Omental fat pad (tissue), 4 donors: ENCODE data around the gene NEK7. TPM values are rescaled to one million over a fixed set of nuclear protein-coding genes. Genes with fewer than 3 reads are reported as not detected.

Experiments
- ATAC-seq: fragments of 150-250 bp; one replicate; pipeline ENCODE4 v1.9.1; 2016; ENCODE audit warnings: mild to moderate bottlenecking, moderate library complexity; ENCODE audit not compliant: low FRiP score
- DNase-seq: peaks from one replicate; pipeline ENCODE4 v3.0.0-alpha.2; 2019; ENCODE audit warnings: low spot score
- total RNA-seq, 4 donors: library from RNA; depleted of rRNA; stranded (reverse); fragments of >200 nt; gene quantifications; one replicate each; pipeline ENCODE4 v1.1.0, GENCODE V29; 2016
- TF ChIP-seq, protein P1 (sequence below), 3 donors: fragments of 450-650 bp; IDR thresholded peaks; one replicate each; pipeline ENCODE4 v1.5.1; 2016 to 2017; ENCODE audit warnings: antibody characterized with exemption in 3 of 3, mild to moderate bottlenecking in 3 of 3, moderate library complexity in 2 of 3

NEK7 gene
- total RNA-seq, 4 donors from 2014 or later, result 75.0 to 115 (median 89.9) TPM

DNA sequence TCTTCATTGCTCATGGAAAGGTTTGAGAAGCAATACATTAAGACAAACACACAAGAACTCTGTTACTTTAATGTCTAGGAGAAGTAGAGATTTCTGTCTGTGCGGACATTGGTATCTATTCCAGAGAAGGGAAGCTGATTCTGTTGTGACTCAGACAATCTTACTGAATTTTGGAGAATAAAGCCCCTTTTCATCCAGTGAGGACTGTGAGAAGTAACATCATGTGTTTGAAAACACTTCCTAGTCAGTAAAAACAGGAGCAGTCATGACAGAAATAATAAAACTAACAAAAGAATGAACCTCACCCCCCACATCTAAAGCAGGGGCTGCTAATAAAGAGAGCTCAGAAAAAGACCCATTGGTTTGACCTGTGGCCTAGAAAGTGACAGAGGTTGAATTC lies 46.6 kb downstream of the NEK7 start:
- TF ChIP-seq, protein P1, sequence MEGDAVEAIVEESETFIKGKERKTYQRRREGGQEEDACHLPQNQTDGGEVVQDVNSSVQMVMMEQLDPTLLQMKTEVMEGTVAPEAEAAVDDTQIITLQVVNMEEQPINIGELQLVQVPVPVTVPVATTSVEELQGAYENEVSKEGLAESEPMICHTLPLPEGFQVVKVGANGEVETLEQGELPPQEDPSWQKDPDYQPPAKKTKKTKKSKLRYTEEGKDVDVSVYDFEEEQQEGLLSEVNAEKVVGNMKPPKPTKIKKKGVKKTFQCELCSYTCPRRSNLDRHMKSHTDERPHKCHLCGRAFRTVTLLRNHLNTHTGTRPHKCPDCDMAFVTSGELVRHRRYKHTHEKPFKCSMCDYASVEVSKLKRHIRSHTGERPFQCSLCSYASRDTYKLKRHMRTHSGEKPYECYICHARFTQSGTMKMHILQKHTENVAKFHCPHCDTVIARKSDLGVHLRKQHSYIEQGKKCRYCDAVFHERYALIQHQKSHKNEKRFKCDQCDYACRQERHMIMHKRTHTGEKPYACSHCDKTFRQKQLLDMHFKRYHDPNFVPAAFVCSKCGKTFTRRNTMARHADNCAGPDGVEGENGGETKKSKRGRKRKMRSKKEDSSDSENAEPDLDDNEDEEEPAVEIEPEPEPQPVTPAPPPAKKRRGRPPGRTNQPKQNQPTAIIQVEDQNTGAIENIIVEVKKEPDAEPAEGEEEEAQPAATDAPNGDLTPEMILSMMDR (IDR thresholded peaks at IDR 0.05), result no peak
- ATAC-seq (no peak), DNase-seq (no peak)

DNA sequence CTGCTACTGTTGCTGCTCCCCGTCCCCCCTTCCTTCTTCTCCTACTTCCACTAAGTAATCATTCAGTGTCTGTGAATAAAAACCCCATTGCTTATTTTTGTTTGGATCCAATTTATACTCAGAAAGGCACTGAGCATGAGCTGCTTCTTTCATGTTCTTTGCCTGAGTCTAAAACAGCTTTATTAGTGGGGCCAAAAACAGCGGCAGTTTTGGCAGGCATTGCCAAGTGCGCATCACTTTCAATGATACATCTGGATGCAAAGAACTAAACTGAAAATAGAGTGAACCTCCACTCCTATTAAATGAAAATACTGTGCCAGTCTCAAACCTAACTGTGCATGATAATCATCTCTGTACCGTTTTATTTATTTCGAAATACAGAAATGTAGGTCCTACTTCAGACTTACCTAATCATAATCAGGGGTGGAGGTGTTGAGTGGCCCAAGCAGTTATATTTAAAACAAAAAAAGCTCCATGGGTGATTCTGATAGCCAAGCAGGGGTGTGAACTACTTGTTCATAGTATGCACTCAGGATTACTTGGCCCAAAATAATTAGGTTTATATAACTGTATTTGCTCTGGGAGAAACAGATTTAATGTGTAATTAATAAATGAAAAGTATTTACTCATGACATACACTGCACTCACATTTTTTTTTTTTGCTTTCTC lies 48.4 kb downstream of the NEK7 start:
- ATAC-seq (no peak), DNase-seq (no peak)
- TF ChIP-seq, protein P1 (IDR thresholded peaks at IDR 0.05), result no peak

DNA sequence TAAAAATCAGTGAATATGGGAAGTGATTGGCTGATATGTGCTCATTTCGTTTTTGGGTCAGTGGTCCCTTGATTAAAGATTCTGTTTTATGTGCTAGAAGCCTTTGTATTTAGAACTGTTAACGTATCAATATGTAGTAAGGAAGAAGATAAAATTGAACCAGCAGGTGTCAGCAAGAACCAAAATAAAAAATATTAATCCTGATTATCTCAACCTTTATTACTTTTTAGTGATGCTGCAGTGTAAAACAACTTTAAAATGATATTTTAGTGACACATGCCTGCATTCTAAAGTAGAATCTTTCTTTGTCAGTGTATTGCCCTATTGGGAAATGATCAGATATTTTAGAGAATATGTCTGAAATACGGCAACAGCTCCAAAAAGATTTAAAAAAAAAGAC lies 49.5 kb downstream of the NEK7 start:
- TF ChIP-seq, protein P1 (IDR thresholded peaks at IDR 0.05), result no peak
- no peak for DNase-seq
- no peak for ATAC-seq

DNA sequence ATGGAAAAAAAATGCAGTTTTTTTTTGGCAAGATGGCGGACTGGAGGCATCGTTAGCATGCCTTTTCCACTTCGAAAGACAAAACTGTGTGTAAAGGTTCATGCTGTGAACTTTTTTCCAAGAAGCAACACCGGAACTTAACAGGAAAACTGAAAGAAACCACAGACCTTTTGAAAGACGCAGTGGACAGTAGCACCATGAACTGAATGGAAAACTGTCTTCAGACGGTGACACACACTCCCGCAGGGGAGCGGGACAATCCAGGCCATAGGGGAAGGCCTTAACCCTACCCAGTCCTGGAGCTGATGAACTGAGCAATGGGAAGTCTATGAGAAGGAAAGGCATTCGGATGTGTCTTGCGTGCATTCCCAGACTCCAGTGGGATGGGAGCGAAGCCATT lies 54.9 kb downstream of the NEK7 start:
- ATAC-seq, result no peak
- DNase-seq, result no peak
- TF ChIP-seq, protein P1 (IDR thresholded peaks at IDR 0.05), result no peak

DNA sequence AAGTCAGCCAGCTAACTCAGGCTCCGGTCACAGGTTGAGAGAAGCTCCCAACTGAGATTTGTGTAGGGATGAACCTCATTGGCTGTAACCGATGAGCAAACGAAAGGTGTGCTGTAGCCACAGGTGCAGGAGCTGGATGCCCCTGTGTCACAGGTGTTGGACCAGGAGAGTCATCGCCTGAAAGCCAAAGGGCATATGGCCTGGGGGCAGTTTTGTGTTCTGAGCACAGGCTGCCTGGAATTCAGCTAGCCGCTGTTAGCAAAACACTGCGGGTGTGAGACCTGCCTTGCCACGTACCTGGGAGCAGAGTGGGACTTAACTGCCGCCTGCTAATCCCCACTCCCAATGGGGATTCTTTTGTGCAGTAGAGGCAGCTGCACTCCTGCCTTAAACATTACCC lies 55.3 kb downstream of the NEK7 start:
- ATAC-seq, result no peak
- DNase-seq, result no peak
- TF ChIP-seq, protein P1 (IDR thresholded peaks at IDR 0.05), result no peak

DNA sequence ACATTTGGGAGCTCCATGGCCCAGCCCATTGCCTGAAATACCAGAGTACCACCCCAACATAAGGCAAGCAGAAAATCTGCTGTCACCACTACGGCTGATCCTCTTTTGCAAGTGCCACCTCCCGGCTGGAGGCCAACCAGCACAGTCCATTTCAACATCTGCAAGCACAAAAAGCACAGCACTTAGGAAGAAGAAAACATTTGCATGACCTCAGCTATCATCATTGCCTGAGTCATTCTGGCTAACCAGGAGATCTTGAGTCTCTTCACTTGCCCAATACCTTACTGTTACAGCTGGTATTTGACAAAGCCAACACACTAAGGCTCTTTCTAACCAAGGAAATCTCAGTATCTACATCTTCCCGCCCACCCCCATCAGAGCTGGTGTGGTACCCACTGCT lies 55.9 kb downstream of the NEK7 start:
- TF ChIP-seq, protein P1 (IDR thresholded peaks at IDR 0.05), result no peak
- no peak for DNase-seq
- ATAC-seq, result no peak

DNA sequence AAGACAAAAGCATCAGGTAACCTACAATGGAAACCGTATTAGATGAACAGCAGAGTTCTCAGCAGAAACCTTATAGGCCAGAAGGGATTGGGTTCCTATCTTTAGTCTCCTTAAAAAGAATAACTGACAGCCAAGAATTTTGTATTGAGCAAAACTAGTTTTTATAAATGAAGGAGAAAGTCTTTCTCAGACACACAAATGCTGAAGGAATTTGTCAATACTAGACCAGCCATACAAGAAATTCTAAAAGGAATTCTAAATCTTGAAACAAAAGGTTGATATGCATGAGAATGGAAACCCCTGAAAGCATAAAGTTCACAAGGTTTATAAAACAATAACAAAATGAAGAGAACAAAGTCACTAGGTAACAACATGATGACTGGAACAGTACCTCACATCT lies 58.1 kb downstream of the NEK7 start:
- no peak for ATAC-seq
- TF ChIP-seq, protein P1 (IDR thresholded peaks at IDR 0.05), result no peak
- no peak for DNase-seq
